ENCODE results near the gene SLC18A3.

SLC18A3 gene

DNA sequence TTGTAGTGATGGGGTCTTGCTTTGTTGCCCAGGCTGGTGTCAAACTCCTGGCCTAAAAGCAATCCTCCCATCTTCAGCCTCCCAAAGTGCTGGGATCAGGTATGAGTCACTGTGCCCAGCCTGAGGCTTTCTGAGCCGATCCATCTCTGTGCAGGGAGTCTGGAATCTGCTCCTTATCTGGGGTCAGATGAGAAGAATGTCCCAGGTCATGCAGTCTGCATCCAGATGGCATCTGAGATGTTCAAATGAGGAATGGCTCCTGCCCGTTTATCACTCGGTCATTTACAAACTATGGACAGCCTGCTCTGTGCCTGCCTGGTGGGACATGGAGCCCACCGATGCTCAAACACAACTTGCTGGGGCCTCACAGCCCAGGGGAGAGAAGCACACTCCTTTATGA, 11.1 kb upstream of the SLC18A3 start:
- TF ChIP-seq, protein P1, sequence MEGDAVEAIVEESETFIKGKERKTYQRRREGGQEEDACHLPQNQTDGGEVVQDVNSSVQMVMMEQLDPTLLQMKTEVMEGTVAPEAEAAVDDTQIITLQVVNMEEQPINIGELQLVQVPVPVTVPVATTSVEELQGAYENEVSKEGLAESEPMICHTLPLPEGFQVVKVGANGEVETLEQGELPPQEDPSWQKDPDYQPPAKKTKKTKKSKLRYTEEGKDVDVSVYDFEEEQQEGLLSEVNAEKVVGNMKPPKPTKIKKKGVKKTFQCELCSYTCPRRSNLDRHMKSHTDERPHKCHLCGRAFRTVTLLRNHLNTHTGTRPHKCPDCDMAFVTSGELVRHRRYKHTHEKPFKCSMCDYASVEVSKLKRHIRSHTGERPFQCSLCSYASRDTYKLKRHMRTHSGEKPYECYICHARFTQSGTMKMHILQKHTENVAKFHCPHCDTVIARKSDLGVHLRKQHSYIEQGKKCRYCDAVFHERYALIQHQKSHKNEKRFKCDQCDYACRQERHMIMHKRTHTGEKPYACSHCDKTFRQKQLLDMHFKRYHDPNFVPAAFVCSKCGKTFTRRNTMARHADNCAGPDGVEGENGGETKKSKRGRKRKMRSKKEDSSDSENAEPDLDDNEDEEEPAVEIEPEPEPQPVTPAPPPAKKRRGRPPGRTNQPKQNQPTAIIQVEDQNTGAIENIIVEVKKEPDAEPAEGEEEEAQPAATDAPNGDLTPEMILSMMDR (IDR thresholded peaks at IDR 0.05; ENCODE audit: low read depth, low read length, missing control alignments), result no peak
- no peak overlapping the region for H3K4me3 ChIP-seq (ENCODE audit: low read depth, low read length)
- DNase-seq (ENCODE audit: low read depth), result no peak

DNA sequence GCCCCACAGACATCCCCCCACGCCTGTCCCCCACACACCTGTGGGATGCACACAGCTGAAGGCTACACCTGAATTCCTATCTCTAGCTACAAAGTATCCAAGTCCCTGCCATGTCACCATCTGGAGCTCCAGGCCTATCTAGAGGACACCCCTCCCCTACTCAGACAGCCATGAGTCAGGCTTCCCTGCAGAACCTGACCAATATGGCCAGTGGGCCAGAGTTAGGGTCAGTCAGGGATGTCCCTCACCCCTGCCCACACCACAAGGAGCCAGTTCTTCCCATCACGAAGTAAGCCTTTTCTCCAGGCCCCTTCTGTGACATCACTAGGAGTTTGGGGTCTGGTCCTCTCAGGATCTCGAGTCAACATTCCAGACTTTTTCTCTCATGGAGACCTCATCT, 10.6 kb upstream of the SLC18A3 start:
- no peak for DNase-seq (ENCODE audit: low read depth)

DNA sequence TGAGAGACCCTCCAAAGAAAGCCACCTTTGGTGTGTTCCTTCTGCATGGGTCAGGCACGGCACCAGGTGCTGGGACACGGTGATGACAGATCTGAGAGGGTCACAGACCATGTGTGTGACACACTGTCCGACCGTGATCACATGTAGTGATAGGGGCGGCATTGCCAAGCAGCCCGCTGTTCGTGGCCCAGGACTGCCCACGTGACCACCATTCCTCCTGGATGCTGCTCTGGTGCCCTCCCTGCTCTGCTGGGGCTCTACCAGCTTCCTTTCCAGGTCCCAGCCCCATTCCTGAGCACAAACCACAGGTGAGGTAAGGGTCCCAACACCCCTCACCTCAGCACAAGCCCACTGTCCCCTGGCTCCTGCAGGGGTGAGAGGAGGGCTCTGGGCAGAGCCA, 10.1 kb upstream of the SLC18A3 start:
- DNase-seq (ENCODE audit: low read depth), result no peak
- TF ChIP-seq, protein P1 (IDR thresholded peaks at IDR 0.05; ENCODE audit: low read depth, low read length, missing control alignments), result no peak
- H3K4me3 ChIP-seq (ENCODE audit: low read depth, low read length), result no peak overlapping the region

More for the DNA sequence above, 10.6 kb upstream of the SLC18A3 start:
- TF ChIP-seq, protein P1 (IDR thresholded peaks at IDR 0.05; ENCODE audit: low read depth, low read length, missing control alignments), result no peak
- no peak overlapping the region for H3K4me3 ChIP-seq (ENCODE audit: low read depth, low read length)

DNA sequence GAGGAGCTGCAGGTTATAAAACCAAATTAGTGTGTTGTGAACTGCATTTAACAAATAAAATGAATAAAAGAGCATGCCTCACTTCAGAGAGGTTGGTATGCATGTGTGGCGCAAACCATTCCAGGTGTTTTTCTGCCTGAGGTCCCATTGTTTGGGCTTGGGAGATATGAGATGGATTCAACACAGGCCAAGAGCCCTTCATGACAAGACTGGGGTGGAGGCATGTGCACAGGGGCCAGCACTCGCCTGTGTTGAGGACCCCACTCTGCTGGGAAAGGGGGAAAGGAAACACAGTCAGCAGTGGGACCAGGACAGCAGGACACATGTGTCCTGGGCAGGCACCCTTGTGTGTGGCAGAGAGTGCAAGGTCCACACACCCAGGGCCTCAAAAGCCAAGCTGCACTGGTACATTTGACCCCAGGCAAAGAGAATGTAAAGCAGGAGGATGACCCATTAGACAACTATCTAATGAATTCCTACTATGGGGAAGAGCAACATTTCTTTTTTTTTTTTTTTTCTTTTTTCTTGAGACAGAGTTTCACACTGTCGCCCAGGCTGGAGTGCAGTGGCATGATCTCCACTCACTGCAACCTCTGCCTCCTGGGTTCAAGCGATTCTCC, 9.2 kb upstream of the SLC18A3 start:
- TF ChIP-seq, protein P1 (IDR thresholded peaks at IDR 0.05; ENCODE audit: low read depth, low read length, missing control alignments), result no peak
- no peak for DNase-seq (ENCODE audit: low read depth)
- H3K4me3 ChIP-seq (ENCODE audit: low read depth, low read length), result no peak overlapping the region

DNA sequence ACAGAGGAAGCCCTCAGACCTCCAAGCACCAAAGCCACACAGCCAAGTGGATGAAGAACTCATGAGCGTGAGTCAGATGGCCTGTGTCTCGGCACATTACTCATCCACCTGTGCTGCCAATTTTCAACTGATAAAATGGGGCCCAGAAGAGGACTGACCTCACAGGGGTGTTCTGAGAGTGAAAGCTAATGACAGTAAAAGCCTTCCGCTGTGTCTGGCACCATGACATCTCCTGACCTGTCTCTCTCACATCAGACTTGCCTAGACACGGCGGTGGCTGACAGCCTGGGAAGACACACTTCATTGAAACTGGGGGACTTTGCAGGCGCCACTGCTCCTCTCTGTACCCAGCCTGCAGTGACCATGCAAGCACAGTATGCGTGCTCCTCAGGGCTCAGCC, 8.3 kb upstream of the SLC18A3 start:
- no peak overlapping the region for H3K4me3 ChIP-seq (ENCODE audit: low read depth, low read length)
- DNase-seq (ENCODE audit: low read depth), result no peak
- TF ChIP-seq, protein P1 (IDR thresholded peaks at IDR 0.05; ENCODE audit: low read depth, low read length, missing control alignments), result no peak

DNA sequence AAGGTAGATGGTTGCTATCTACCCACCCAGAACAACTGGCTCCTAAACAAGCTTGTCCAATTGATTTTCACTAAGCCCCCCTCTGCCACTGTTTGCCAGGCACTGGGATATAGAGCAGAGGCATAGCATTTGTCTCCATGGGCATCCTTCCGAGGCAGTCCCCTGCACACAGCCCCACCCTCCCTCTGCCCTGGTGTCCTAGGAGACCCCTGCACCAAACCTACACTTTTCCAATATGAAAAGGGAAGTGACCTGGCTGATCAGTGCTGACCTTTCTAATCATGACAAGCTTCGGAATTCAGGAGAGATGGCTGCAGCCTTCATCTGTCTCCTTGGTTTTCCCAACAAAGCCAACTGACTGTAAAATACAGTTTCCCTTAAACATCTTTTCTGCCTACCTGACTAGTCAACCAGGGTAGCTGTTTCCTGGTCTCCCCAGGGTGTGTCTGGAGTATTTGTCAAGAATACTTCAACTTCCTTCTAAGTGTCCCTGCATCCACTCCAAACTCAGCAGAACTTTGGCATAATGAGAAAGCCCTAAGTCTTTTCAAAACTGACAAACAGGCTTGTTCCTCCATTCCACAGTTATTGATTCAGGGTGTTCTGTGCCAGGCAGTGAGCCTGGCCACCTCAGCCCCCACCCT, 7.6 kb upstream of the SLC18A3 start:
- no peak overlapping the region for H3K4me3 ChIP-seq (ENCODE audit: low read depth, low read length)
- TF ChIP-seq, protein P1 (IDR thresholded peaks at IDR 0.05; ENCODE audit: low read depth, low read length, missing control alignments), result no peak
- no peak for DNase-seq (ENCODE audit: low read depth)
